ENCODE data around the gene ZNF219.

ZNF219 gene

DNA sequence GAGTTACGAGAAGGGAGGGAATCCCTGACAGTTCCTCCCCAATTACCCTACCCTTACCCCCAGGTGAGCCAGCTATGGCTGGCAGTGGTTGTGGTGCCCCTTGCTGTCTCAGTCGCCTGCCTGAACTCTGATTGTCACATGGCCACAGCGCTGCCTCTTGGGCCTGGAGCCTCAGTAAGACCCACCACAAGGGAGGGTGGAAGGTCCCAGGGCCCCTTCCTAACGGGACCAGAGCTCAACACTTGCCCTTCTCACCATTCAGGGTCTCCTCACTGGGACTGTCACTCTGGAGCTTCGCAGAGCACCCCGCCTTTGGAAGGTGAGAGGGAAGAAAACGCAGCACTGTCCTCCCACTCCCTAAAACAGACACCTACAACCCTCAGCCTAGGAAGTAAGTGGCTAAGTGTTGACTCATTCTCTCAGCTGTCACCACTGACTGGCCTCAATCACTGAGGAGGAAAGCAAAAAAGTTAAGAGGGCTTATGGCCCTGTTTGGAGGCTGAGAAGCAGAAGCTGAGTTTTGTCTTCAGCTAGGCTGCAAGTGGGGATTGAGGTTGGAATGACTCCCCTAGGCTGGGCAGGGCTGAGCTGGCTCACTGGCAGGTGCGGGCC, 3.5 kb upstream of the ZNF219 start:
- H3K9me3 ChIP-seq (ENCODE audit: low read length), result no peaks in the 10 kb centered on the region
- no peak overlapping the region for H3K4me3 ChIP-seq (ENCODE audit: low read depth in 1 of 2, low read length in 2 of 2)
- peaks cover 43% of the 10 kb centered on the region for H3K4me1 ChIP-seq (ENCODE audit: insufficient read depth, low read length)
- H3K9ac ChIP-seq (ENCODE audit: low read length), result no peak overlapping the region
- no peaks in the 10 kb centered on the region for H3K27me3 ChIP-seq (ENCODE audit: control insufficient read depth in 1 of 2, insufficient read depth in 2 of 2, low read length in 2 of 2)
- H3K27ac ChIP-seq (ENCODE audit: low read depth, low read length), result no peak overlapping the region
- no peaks in the 10 kb centered on the region for H3K36me3 ChIP-seq (ENCODE audit: insufficient read depth, low read length)

DNA sequence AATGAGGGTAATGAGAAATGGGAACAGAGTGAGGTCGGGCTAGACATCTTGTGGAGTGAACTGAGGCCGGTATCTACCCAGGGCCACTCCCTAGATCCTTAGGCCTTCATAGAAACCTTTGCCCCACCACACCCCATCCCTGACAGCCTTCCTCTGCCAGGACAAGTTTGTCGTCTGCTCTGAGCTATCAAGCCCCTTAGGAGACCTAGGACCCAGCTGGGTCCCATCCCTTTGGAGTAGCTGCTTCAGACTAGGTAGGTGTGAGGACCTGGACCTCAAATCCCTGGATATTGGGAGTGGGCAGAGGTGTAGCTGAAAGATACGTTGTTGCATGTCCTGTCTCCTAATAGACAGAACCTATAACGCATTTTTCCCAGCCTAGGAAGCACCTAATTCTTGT, 2.5 kb upstream of the ZNF219 start, which contains the start of gene TMEM253:
TMEM253 (plus strand) TSS at position 136 of the 400 bp plus-strand sequence. CDS start 278 bp downstream, outside the sequence.
- H3K4me3 ChIP-seq (ENCODE audit: low read depth in 1 of 2, low read length in 2 of 2), result no peak within 1 kb of the TSS
- H3K9ac ChIP-seq (ENCODE audit: low read length), result no peak within 1 kb of the TSS
- H3K27me3 ChIP-seq (ENCODE audit: control insufficient read depth in 1 of 2, insufficient read depth in 2 of 2, low read length in 2 of 2), result no peaks in the 10 kb centered on the region
- H3K36me3 ChIP-seq (ENCODE audit: insufficient read depth, low read length), result no peaks in the 10 kb centered on the region
- H3K27ac ChIP-seq (ENCODE audit: low read depth, low read length), result no peak within 1 kb of the TSS
- no peaks in the 10 kb centered on the region for H3K9me3 ChIP-seq (ENCODE audit: low read length)
- peaks cover 44% of the 10 kb centered on the region for H3K4me1 ChIP-seq (ENCODE audit: insufficient read depth, low read length)

DNA sequence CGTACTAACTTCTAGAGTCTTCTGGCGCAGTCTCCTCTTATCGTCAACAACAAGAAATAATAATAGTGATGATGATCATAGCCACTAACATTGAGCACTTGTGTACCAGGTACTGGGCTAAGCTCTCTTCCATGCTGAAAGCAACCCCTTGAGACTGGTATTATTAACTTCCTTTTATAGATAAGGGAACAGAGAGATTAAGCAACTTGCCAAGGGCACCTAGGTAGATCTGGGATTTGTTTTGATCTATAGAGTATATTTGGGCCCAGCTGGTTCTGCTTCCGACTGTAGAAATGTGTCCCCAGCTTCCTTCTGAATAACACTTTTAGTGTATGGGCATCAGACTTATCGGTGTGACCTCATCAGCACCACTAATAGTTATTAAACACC, 1.1 kb upstream of the ZNF219 start:
- Histone ChIP-seq H3K9ac (ENCODE audit: low read length) (peak overlapping the region; percentile 87), H3K36me3 (ENCODE audit: insufficient read depth, low read length) (no peaks in the 10 kb centered on the region), H3K27me3 (ENCODE audit: control insufficient read depth in 1 of 2, insufficient read depth in 2 of 2, low read length in 2 of 2) (no peaks in the 10 kb centered on the region), H3K9me3 (ENCODE audit: low read length) (no peaks in the 10 kb centered on the region), H3K4me1 (ENCODE audit: insufficient read depth, low read length) (peaks cover 38% of the 10 kb centered on the region), H3K27ac (ENCODE audit: low read depth, low read length) (peak overlapping the region; percentile 96), H3K4me3 (ENCODE audit: low read depth in 1 of 2, low read length in 2 of 2) (peak overlapping the region in 1 of 2 donors; percentile 82)

DNA sequence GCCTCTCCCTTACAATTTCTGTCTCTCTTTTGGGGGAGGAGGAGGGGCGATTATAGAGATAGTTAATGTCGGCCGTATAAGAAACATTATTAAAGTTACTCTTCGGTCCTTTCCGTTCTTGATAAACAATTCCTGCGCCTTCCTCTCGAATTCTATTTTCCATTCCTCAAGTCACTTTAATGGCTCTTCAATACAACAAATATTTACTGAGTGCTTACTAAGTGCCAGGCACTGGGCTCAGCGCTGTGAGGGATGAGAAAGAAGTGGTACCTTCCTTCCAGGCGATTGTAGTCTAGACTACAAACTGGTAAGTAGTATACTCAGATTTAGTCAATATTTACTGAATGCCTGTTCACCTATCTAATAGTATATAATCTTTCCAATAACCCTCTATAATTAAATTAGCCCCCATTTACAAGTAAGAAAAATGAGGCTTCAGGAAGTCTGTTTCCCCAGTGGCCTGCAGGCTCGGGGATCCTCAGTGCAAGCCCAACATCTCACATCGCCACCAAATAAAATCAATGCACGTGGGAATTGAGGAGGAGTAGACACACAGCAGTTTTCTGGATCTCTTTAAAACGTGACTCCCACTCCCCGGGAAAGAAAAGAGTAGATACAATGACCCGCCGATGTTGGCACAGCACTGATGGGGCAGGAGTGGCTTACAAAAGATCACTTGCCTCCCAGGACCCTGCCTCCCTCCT, 589 bp upstream of the ZNF219 start:
- Histone ChIP-seq H3K27me3 (ENCODE audit: control insufficient read depth in 1 of 2, insufficient read depth in 2 of 2, low read length in 2 of 2) (no peaks in the 10 kb centered on the region), H3K9ac (ENCODE audit: low read length) (peak overlapping the region; percentile 87), H3K4me3 (ENCODE audit: low read depth in 1 of 2, low read length in 2 of 2) (peak overlapping the region; percentile 66 to 82), H3K4me1 (ENCODE audit: insufficient read depth, low read length) (peaks cover 40% of the 10 kb centered on the region), H3K9me3 (ENCODE audit: low read length) (no peaks in the 10 kb centered on the region), H3K27ac (ENCODE audit: low read depth, low read length) (peak overlapping the region; percentile 96), H3K36me3 (ENCODE audit: insufficient read depth, low read length) (no peaks in the 10 kb centered on the region)

DNA sequence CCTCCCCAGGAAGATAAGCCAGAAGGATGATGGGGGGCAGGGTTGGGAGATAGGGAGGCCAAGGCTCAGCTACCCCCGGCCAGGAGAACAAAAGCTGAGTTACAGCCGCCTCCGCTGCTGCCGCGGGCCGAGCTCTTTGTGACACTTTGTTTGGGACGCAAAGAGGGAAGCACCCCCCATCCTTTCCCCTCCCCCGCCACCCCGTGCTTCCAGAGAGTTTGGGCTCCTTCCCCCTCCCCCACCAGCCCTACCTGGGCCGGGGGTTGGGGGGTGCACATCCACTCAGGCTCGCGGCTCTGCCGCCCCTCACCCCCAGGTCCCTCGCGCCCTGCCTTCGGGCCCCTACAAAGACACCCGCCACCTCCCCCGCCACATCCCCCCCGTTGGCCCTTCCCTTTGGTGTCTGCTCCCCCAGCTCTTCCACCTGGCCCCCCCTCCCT, 799 bp downstream of the ZNF219 start:
- H3K4me1 ChIP-seq (ENCODE audit: insufficient read depth, low read length), result peaks cover 36% of the 10 kb centered on the region
- H3K27ac ChIP-seq (ENCODE audit: low read depth, low read length), result peak overlapping the region; percentile 87
- H3K9me3 ChIP-seq (ENCODE audit: low read length), result no peaks in the 10 kb centered on the region
- peaks cover 6% of the 10 kb centered on the region for H3K36me3 ChIP-seq (ENCODE audit: insufficient read depth, low read length)
- H3K9ac ChIP-seq (ENCODE audit: low read length), result no peak overlapping the region
- peak overlapping the region; percentile 18 to 42 for H3K4me3 ChIP-seq (ENCODE audit: low read depth in 1 of 2, low read length in 2 of 2)
- H3K27me3 ChIP-seq (ENCODE audit: control insufficient read depth in 1 of 2, insufficient read depth in 2 of 2, low read length in 2 of 2), result no peaks in the 10 kb centered on the region

DNA sequence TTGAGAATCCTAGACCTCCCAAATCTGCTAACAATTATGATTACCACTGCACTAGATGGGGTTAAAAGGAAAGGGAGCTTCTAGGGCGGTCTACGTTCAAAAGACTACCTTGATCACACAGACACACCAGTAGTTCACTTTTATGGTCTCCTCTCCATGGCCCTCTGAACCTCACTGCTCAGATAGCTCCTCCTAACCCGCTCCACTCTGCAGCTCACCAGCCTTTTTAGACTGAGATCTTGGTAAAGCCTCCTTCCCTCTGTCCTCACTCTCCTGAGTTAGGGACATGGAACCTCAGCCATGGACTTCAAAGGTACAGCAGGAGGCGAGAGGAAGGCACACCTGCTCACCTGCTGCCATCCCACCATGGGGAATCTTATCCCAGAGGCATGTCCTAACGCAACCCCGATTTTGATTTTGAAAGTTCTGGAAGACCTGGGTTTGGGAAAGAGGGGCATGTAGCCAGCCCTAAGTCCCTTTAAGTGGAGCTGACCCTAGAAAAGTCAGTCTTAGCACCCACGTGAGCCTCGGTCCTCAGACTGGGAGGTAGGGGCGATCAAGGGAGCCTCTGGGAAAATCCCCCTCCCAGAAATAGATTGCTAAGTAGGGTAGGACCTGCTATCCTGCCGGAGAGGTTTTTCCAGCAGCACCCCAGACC, 1.3 kb downstream of the ZNF219 start:
- Histone ChIP-seq H3K27ac (ENCODE audit: low read depth, low read length) (peak overlapping the region; percentile 87), H3K27me3 (ENCODE audit: control insufficient read depth in 1 of 2, insufficient read depth in 2 of 2, low read length in 2 of 2) (no peaks in the 10 kb centered on the region), H3K9me3 (ENCODE audit: low read length) (no peaks in the 10 kb centered on the region), H3K4me3 (ENCODE audit: low read depth in 1 of 2, low read length in 2 of 2) (peak overlapping the region; percentile 18 to 42), H3K36me3 (ENCODE audit: insufficient read depth, low read length) (peaks cover 6% of the 10 kb centered on the region), H3K4me1 (ENCODE audit: insufficient read depth, low read length) (peaks cover 36% of the 10 kb centered on the region), H3K9ac (ENCODE audit: low read length) (no peak overlapping the region)

DNA sequence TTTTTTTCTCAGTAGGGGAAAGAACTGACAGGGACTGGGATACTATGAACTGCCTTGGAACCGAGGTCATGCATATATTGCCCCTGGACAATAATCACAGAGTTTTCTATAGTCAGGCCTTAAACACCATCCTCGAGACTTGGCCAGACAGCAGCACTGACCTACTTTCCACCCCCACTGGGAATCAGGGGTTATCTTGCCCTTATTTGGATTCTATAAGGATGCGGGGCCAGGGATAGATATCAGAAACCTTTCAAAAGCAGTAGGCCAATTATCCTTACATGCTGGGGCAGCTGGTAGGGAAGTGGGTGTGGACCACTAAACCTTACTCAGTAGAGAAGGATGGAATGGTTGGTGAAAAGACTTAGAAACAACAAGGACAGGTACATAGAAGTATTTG, 2.0 kb downstream of the ZNF219 start:
- Histone ChIP-seq H3K9me3 (ENCODE audit: low read length) (no peaks in the 10 kb centered on the region), H3K27ac (ENCODE audit: low read depth, low read length) (peak overlapping the region; percentile 87), H3K36me3 (ENCODE audit: insufficient read depth, low read length) (peaks cover 9% of the 10 kb centered on the region), H3K4me3 (ENCODE audit: low read depth in 1 of 2, low read length in 2 of 2) (no peak overlapping the region), H3K4me1 (ENCODE audit: insufficient read depth, low read length) (peaks cover 36% of the 10 kb centered on the region), H3K27me3 (ENCODE audit: control insufficient read depth in 1 of 2, insufficient read depth in 2 of 2, low read length in 2 of 2) (no peaks in the 10 kb centered on the region), H3K9ac (ENCODE audit: low read length) (no peak overlapping the region)

DNA sequence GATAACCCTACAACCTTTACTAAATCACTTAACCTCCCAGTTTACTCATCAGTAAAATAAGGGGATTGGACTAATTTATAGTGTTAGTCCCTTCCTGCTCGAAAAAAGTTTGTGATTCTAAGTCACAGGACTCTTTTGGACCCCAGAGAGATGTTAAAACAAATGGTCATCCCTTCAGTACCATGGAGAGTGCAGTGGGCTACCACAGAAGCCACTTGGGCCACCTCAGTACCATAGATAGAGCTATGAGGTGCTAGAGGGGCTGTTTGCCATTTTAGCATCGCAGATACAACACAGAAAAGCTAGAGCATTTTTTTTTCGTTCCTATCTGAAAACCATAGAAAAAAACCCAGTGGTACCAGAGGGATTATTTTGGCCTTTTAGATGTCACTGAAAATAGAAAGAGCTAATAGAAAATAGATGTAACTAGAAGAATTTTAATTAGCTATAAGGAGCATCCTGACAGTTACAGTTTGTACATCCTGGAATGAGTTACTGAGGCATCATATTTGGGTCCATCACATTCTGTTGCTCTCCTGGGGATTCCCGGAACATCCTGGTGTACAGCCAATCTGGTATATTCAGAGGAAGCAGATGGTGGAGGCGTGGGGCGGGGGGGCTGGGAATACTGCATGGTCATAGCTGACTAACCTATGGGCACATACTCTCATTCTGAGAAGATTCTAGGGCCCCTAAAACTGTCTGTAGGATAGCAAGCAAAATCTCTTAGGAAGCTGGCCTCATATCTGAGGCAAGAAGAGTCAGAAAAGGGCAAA, 2.8 kb downstream of the ZNF219 start:
- no peak overlapping the region for H3K9ac ChIP-seq (ENCODE audit: low read length)
- no peak overlapping the region for H3K4me3 ChIP-seq (ENCODE audit: low read depth in 1 of 2, low read length in 2 of 2)
- no peaks in the 10 kb centered on the region for H3K27me3 ChIP-seq (ENCODE audit: control insufficient read depth in 1 of 2, insufficient read depth in 2 of 2, low read length in 2 of 2)
- no peak overlapping the region for H3K27ac ChIP-seq (ENCODE audit: low read depth, low read length)
- no peaks in the 10 kb centered on the region for H3K9me3 ChIP-seq (ENCODE audit: low read length)
- H3K4me1 ChIP-seq (ENCODE audit: insufficient read depth, low read length), result peaks cover 36% of the 10 kb centered on the region
- H3K36me3 ChIP-seq (ENCODE audit: insufficient read depth, low read length), result peaks cover 14% of the 10 kb centered on the region

DNA sequence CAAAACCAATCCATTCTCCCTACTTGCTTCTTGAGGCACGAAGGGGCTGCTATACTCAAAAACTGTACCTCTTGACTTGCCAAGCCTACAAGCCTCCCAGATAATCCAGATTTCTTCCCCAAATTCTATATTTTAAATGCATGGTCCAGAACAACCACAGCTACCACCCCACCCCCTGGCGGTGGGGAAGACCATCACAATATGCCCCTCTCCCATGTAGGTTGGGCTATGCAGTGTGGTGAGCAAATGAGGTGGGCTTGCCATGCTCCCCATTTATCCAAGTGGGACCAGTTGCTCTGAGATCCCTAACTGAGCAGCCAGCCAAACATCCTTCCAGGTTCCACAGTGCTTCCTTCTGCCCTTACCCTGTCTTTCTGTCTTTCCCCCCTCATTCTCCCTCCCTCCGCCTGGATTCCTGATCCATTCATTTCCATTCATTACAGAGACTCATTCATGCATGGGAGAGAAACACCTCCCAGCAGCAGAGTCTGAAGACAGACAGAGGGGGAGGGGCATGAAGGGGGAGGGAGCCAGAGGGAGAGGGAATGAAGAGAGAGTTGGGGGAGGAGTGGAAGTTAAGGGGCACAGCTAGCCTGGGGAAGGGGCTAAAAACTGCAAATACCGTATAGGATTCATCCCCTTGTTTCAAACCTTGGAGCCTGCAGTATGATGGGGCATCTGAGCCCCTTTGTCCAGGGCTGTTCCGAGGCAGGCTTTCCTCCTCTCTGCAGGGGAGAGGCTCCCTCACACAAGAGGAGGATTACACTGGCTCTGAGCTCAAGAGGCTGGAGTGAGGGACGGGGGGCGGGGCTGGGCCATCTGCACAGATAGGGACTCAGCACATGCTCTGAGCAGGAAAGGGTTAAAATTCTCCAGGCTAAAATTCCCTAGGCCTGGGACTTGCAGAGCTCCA, 4.4 kb downstream of the ZNF219 start:
- Histone ChIP-seq H3K9me3 (ENCODE audit: low read length) (no peaks in the 10 kb centered on the region), H3K27me3 (ENCODE audit: control insufficient read depth in 1 of 2, insufficient read depth in 2 of 2, low read length in 2 of 2) (no peaks in the 10 kb centered on the region), H3K36me3 (ENCODE audit: insufficient read depth, low read length) (peaks cover 26% of the 10 kb centered on the region), H3K4me1 (ENCODE audit: insufficient read depth, low read length) (peaks cover 25% of the 10 kb centered on the region), H3K27ac (ENCODE audit: low read depth, low read length) (peak overlapping the region; percentile 42), H3K9ac (ENCODE audit: low read length) (no peak overlapping the region), H3K4me3 (ENCODE audit: low read depth in 1 of 2, low read length in 2 of 2) (no peak overlapping the region)

DNA sequence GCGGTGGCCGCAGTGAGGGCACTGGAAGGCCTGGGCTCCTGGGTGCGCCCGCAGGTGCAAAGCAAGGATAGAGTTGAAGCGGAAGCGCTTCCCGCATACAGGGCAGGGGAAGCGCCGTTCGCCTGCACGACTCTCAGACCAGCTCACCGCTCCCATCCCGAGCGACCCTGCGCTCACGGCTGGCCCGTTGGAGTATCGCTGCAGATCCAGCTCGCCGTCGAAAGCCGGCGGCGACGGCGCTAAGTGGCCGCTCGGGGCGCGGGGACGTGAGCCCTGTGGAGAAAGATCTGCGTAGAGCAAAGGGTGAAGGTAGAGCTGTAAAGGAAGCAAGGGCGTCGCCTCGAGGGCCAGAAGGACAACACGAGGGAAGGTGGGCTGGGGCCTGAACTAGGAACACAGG, 5.4 kb downstream of the ZNF219 start:
- H3K4me1 ChIP-seq (ENCODE audit: insufficient read depth, low read length), result peaks cover 23% of the 10 kb centered on the region
- H3K36me3 ChIP-seq (ENCODE audit: insufficient read depth, low read length), result peaks cover 33% of the 10 kb centered on the region
- H3K27me3 ChIP-seq (ENCODE audit: control insufficient read depth in 1 of 2, insufficient read depth in 2 of 2, low read length in 2 of 2), result no peaks in the 10 kb centered on the region
- H3K4me3 ChIP-seq (ENCODE audit: low read depth in 1 of 2, low read length in 2 of 2), result no peak overlapping the region
- H3K9ac ChIP-seq (ENCODE audit: low read length), result no peak overlapping the region
- H3K9me3 ChIP-seq (ENCODE audit: low read length), result no peaks in the 10 kb centered on the region
- no peak overlapping the region for H3K27ac ChIP-seq (ENCODE audit: low read depth, low read length)

Measured in muscle layer of colon (tissue), 2 donors.